H1 (cell line): ENCODE results near the gene LY9. TPM values are rescaled to one million over a fixed set of nuclear protein-coding genes. Genes with fewer than 3 reads are reported as not detected.

ENCODE experiments used
- CTCF ChIA-PET: fragments of 300-600 bp; sonication (Branson Sonifier 250); formaldehyde crosslinking; loops from one replicate; lab custom pipeline; 2021; ENCODE audit not compliant: partially characterized antibody; lab: Charles Lee
- POLR2A ChIA-PET: fragments of 300-600 bp; sonication (Branson Sonifier 250); formaldehyde crosslinking; loops from one replicate; lab custom pipeline; 2021; ENCODE audit warnings: inconsistent platforms; ENCODE audit not compliant: partially characterized antibody; lab: Charles Lee
- DNase-seq, 2 experiments: peaks; one replicate each; pipeline versions ENCODE4 v3.0.0 to v3.0.0-alpha.2; 2010 to 2022; ENCODE audit warnings: low spot score in 2 of 2, low read depth in 1 of 2, mixed read lengths in 1 of 2
- FAIRE-seq: peaks from 2 replicates; lab custom pipeline; 2011; peaks lifted over from hg19 to GRCh38; lab: Jason Lieb, UNC
- H2AFZ ChIP-seq: 2 replicates; pipeline ENCODE4 v1.8.1; 2012; ENCODE audit warnings: low read length, inconsistent platforms
- H2AK5ac ChIP-seq: 2 replicates; pipeline ENCODE4 v1.6.1; 2013; ENCODE audit warnings: low read depth, low read length
- H2BK120ac ChIP-seq: replicated peaks from 2 replicates; pipeline ENCODE3; 2013; ENCODE audit warnings: low read depth, low read length, inconsistent platforms
- H2BK12ac ChIP-seq: 2 replicates; pipeline ENCODE4 v1.6.1; 2013; ENCODE audit warnings: low read depth, low read length
- H2BK15ac ChIP-seq: 2 replicates; pipeline ENCODE4 v1.6.1; 2013; ENCODE audit warnings: low read length
- H2BK20ac ChIP-seq: 2 replicates; pipeline ENCODE4 v1.6.1; 2013; ENCODE audit warnings: low read length
- H2BK5ac ChIP-seq: 2 replicates; pipeline ENCODE4 v1.6.1; 2013; ENCODE audit warnings: low read depth, low read length
- H3K14ac ChIP-seq: 2 replicates; pipeline ENCODE4 v1.6.1; 2013; ENCODE audit warnings: inconsistent platforms; ENCODE audit not compliant: insufficient read length
- H3K18ac ChIP-seq: 2 replicates; pipeline ENCODE4 v1.6.1; 2013; ENCODE audit warnings: low read length; ENCODE audit errors: extremely low read depth
- H3K23ac ChIP-seq: 2 replicates; pipeline ENCODE4 v1.6.1; 2013; ENCODE audit warnings: inconsistent platforms; ENCODE audit not compliant: insufficient read length
- H3K23me2 ChIP-seq: 2 replicates; pipeline ENCODE4 v1.6.1; 2013; ENCODE audit warnings: low read depth, low read length
- H3K27ac ChIP-seq: 2 replicates; pipeline ENCODE4 v1.6.1; 2011; ENCODE audit warnings: low read depth, low read length, inconsistent platforms
- H3K27me3 ChIP-seq, 4 experiments: replicated peaks in 1 of 4; 1 replicate in 1 of 4; 2 replicates in 3 of 4; pipeline versions ENCODE4 v1.6.1 to v1.8.1; 2011 to 2013; ENCODE audit warnings: low read length in 3 of 4, mild to moderate bottlenecking in 3 of 4, inconsistent platforms in 2 of 4, mixed read lengths in 2 of 4, moderate library complexity in 1 of 4; ENCODE audit not compliant: control insufficient read depth in 3 of 4, insufficient read depth in 3 of 4; ENCODE audit errors: extremely low read depth in 1 of 4
- H3K36me3 ChIP-seq, 4 experiments: 2 replicates each; pipeline versions ENCODE4 v1.6.1 to v1.8.1; 2011 to 2013; ENCODE audit warnings: mild to moderate bottlenecking in 4 of 4, low read length in 3 of 4, moderate library complexity in 2 of 4, control low read depth in 1 of 4, inconsistent platforms in 1 of 4; ENCODE audit not compliant: insufficient read depth in 4 of 4, control insufficient read depth in 2 of 4
- H3K4ac ChIP-seq: replicated peaks from 2 replicates; pipeline ENCODE3; 2013; ENCODE audit warnings: low read length, low read depth, mixed read lengths, inconsistent platforms; ENCODE audit not compliant: insufficient read length
- H3K4me1 ChIP-seq, 4 experiments: replicated peaks in 1 of 4; 1 replicate in 1 of 4; 2 replicates in 3 of 4; pipeline versions ENCODE4 v1.6.1 to v1.8.1; 2011 to 2013; ENCODE audit warnings: low read length in 3 of 4, inconsistent platforms in 2 of 4, mixed read lengths in 1 of 4; ENCODE audit not compliant: insufficient read depth in 4 of 4, control insufficient read depth in 3 of 4
- H3K4me2 ChIP-seq, 2 experiments: 2 replicates each; pipeline versions ENCODE4 v1.6.1 to v1.8.1; 2011 to 2013; ENCODE audit warnings: low read depth in 2 of 2, low read length in 2 of 2, control low read depth in 1 of 2, inconsistent platforms in 1 of 2, mild to moderate bottlenecking in 1 of 2; ENCODE audit not compliant: insufficient read depth in 1 of 2
- H3K4me3 ChIP-seq, 4 experiments: fragments of 200-600, 300-600 bp in 1 of 4; sonication (generic), shearing (Covaris generic), sonication (Bioruptor Twin) in 1 of 4; 2 replicates each; pipeline versions ENCODE4 v1.5.1 to v1.8.1; 2011 to 2016; ENCODE audit warnings: low read length in 4 of 4, low read depth in 3 of 4, control low read depth in 2 of 4, inconsistent platforms in 2 of 4, mild to moderate bottlenecking in 2 of 4, mixed read lengths in 1 of 4, moderate library complexity in 1 of 4; ENCODE audit not compliant: insufficient read depth in 2 of 4; ENCODE audit errors: extremely low read depth in 1 of 4
- H3K56ac ChIP-seq: replicated peaks from 2 replicates; pipeline ENCODE3; 2013; ENCODE audit warnings: low read depth, mild to moderate bottlenecking, mixed read lengths, low read length, inconsistent platforms; ENCODE audit not compliant: insufficient read length
- H3K79me1 ChIP-seq: 2 replicates; pipeline ENCODE4 v1.6.1; 2013; ENCODE audit warnings: low read depth, low read length, control low read depth
- H3K79me2 ChIP-seq, 2 experiments: 2 replicates each; pipeline versions ENCODE4 v1.6.1 to v1.8.1; 2012 to 2013; ENCODE audit warnings: low read length in 2 of 2, mild to moderate bottlenecking in 2 of 2, inconsistent platforms in 1 of 2; ENCODE audit not compliant: insufficient read depth in 2 of 2, control insufficient read depth in 1 of 2
- H3K9ac ChIP-seq, 4 experiments: replicated peaks in 1 of 4; 1 replicate in 1 of 4; 2 replicates in 3 of 4; pipeline versions ENCODE4 v1.6.1 to v1.8.1; 2011 to 2013; ENCODE audit warnings: low read depth in 3 of 4, low read length in 3 of 4, control low read depth in 2 of 4, mild to moderate bottlenecking in 2 of 4, moderate library complexity in 2 of 4, inconsistent platforms in 1 of 4; ENCODE audit errors: extremely low read depth in 1 of 4
- H3K9me3 ChIP-seq, 2 experiments: 2 replicates each; pipeline versions ENCODE4 v1.6.1 to v1.8.1; 2012 to 2013; ENCODE audit warnings: mild to moderate bottlenecking in 2 of 2, moderate library complexity in 2 of 2, control low read depth in 1 of 2, inconsistent platforms in 1 of 2, low read depth in 1 of 2, low read length in 1 of 2, mixed read lengths in 1 of 2; ENCODE audit not compliant: insufficient read depth in 2 of 2
- H4K20me1 ChIP-seq, 2 experiments: replicated peaks in 1 of 2; 2 replicates each; pipeline versions ENCODE3 to v1.8.1; 2011 to 2013; ENCODE audit warnings: inconsistent platforms in 2 of 2, low read length in 2 of 2, mild to moderate bottlenecking in 1 of 2; ENCODE audit not compliant: insufficient read depth in 2 of 2, control insufficient read depth in 1 of 2
- H4K5ac ChIP-seq: 2 replicates; pipeline ENCODE4 v1.6.1; 2013; ENCODE audit warnings: low read length, low read depth, mixed read lengths, inconsistent platforms; ENCODE audit not compliant: insufficient read length
- H4K8ac ChIP-seq: 2 replicates; pipeline ENCODE4 v1.8.0; 2013; ENCODE audit warnings: mild to moderate bottlenecking, moderate library complexity, low read length, inconsistent platforms; ENCODE audit not compliant: insufficient read depth; ENCODE audit errors: extremely low read depth
- H4K91ac ChIP-seq: replicated peaks from 2 replicates; pipeline ENCODE3; 2013; ENCODE audit warnings: low read length, mixed read lengths, inconsistent platforms; ENCODE audit not compliant: insufficient read length
- TCF12 ChIP-seq: IDR thresholded peaks from 2 replicates; pipeline ENCODE4 v1.6.1; 2011; ENCODE audit warnings: low read depth, mild to moderate bottlenecking, low read length
- WGBS, 2 experiments: shearing (Covaris generic) in 1 of 2; methylation state at CpG; one replicate each; pipeline versions ENCODE4 v1.1.6 to v1.1.7; 2013 to 2015; ENCODE audit warnings: low lambda C conversion rate in 2 of 2, mixed read lengths in 2 of 2, inconsistent platforms in 1 of 2, low coverage in 1 of 2, missing lambda C conversion rate in 1 of 2; ENCODE audit not compliant: insufficient replicate concordance in 2 of 2, insufficient coverage in 1 of 2, insufficient read length in 1 of 2; ENCODE audit errors: extremely low coverage in 1 of 2, missing lambda C conversion rate in 1 of 2; 5-methylcytosine and 5-hydroxymethylcytosine counted together
- polyA plus RNA-seq, 7 experiments: library from polyadenylated mRNA; depleted of rRNA in 3 of 7; stranded (reverse) in 5 of 7; unstranded in 2 of 7; fragments of >200 nt in 5 of 7; fragments of 200-250 nt in 2 of 7; gene quantifications; 1 replicate in 5 of 7; 2 replicates in 1 of 7; 4 replicates in 1 of 7; pipeline versions ENCODE4 v1.2.1 to v1.2.3, GENCODE V29; 2011 to 2013; ENCODE audit warnings: missing spikeins in 2 of 7, mixed read lengths in 2 of 7
- total RNA-seq: library from RNA; stranded (reverse); fragmentation: NEBNext Ultra II Directional; extraction: Animal tissue kit (Norgen Biotek cat#: 25700); gene quantifications from 2 replicates; pipeline ENCODE4 v1.2.1, GENCODE V29; 2021
- TF ChIP-seq, protein P1 (sequence below): IDR thresholded peaks from 2 replicates; pipeline ENCODE4 v1.6.1; 2011; ENCODE audit warnings: low read length, improper control_type of control experiment

The LY9 gene
- total and polyA plus RNA-seq, 2 of the 8 experiments (the other 6 are each of a cell fraction or from before 2014, with no cell fraction given), result not detected

DNA sequence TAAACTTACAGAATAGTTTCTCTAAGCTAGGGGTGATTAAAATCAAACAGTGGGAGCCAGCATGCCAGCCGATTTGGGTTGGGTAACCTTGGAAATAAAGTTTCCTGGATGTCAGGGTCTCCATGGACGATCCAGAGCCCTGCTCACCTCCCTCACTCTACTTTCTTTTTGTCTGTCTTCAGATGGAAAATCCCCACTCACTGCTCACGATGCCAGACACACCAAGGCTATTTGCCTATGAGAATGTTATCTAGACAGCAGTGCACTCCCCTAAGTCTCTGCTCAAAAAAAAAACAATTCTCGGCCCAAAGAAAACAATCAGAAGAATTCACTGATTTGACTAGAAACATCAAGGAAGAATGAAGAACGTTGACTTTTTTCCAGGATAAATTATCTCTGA, 43.0 kb upstream of the LY9 start:
- H2AK5ac ChIP-seq, result no peak overlapping the region
- WGBS, 2 experiments, result 85% methylated on average over 5 of the region's 5 CpGs; no CpG with 5 or more reads in 1 of the 2 experiments
- H4K8ac ChIP-seq, result no peak overlapping the region
- no peaks in the 10 kb centered on the region for H3K4me1 ChIP-seq
- H4K91ac ChIP-seq, result no peak overlapping the region
- no peak for FAIRE-seq
- no peak overlapping the region for H4K5ac ChIP-seq
- no peak overlapping the region for H2BK12ac ChIP-seq
- no peaks in the 10 kb centered on the region for H4K20me1 ChIP-seq
- H3K56ac ChIP-seq, result no peak overlapping the region
- no peaks in the 10 kb centered on the region for H3K9me3 ChIP-seq
- no peak overlapping the region for H2BK120ac ChIP-seq
- H3K18ac ChIP-seq, result no peak overlapping the region
- no peak overlapping the region for H3K23ac ChIP-seq
- no peak for DNase-seq
- H2BK15ac ChIP-seq, result no peak overlapping the region
- H2AFZ ChIP-seq, result no peak overlapping the region
- no peak overlapping the region for H2BK5ac ChIP-seq
- POLR2A ChIA-PET, result no interaction called here
- no peak overlapping the region for H3K4me2 ChIP-seq
- no peak overlapping the region for H3K9ac ChIP-seq
- H2BK20ac ChIP-seq, result no peak overlapping the region
- no peaks in the 10 kb centered on the region for H3K36me3 ChIP-seq
- H3K79me1 ChIP-seq, result no peaks in the 10 kb centered on the region
- H3K4me3 ChIP-seq, result no peak overlapping the region
- no peaks in the 10 kb centered on the region for H3K23me2 ChIP-seq
- H3K4ac ChIP-seq, result no peak overlapping the region
- H3K79me2 ChIP-seq, result no peaks in the 10 kb centered on the region
- H3K27me3 ChIP-seq, result no peaks in the 10 kb centered on the region
- no peak overlapping the region for H3K14ac ChIP-seq
- CTCF ChIA-PET, result interaction anchor here (1.1 to 1.3 kb wide), 3 partner anchors 14 to 79 kb away, joined by 3 read pairs; no protein-coding TSS in a partner anchor
- no peak overlapping the region for H3K27ac ChIP-seq
- TF ChIP-seq TCF12, result no peak
- TF ChIP-seq, protein P1, sequence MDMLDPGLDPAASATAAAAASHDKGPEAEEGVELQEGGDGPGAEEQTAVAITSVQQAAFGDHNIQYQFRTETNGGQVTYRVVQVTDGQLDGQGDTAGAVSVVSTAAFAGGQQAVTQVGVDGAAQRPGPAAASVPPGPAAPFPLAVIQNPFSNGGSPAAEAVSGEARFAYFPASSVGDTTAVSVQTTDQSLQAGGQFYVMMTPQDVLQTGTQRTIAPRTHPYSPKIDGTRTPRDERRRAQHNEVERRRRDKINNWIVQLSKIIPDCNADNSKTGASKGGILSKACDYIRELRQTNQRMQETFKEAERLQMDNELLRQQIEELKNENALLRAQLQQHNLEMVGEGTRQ, result no peak
